ENCODE measurements around the gene ST6GALNAC3.

Gene ST6GALNAC3

GRCh38 chr1:76227621-76228020 is 153.1 kb downstream of the ST6GALNAC3 start:
- no peaks in the 10 kb centered on the region for H3K36me3 ChIP-seq (ENCODE audit: low read depth)
- DNase-seq (ENCODE audit: low spot score) (no peak), ATAC-seq (ENCODE audit: low read depth) (no peak)
- H3K27me3 ChIP-seq (ENCODE audit: insufficient read depth, poor library complexity, severe bottlenecking), result no peaks in the 10 kb centered on the region
- no peak overlapping the region for H3K27ac ChIP-seq (ENCODE audit: poor library complexity, severe bottlenecking)
- no peaks in the 10 kb centered on the region for H3K4me1 ChIP-seq (ENCODE audit: insufficient read depth, poor library complexity, severe bottlenecking)
- TF ChIP-seq, protein P1, sequence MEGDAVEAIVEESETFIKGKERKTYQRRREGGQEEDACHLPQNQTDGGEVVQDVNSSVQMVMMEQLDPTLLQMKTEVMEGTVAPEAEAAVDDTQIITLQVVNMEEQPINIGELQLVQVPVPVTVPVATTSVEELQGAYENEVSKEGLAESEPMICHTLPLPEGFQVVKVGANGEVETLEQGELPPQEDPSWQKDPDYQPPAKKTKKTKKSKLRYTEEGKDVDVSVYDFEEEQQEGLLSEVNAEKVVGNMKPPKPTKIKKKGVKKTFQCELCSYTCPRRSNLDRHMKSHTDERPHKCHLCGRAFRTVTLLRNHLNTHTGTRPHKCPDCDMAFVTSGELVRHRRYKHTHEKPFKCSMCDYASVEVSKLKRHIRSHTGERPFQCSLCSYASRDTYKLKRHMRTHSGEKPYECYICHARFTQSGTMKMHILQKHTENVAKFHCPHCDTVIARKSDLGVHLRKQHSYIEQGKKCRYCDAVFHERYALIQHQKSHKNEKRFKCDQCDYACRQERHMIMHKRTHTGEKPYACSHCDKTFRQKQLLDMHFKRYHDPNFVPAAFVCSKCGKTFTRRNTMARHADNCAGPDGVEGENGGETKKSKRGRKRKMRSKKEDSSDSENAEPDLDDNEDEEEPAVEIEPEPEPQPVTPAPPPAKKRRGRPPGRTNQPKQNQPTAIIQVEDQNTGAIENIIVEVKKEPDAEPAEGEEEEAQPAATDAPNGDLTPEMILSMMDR (IDR thresholded peaks at IDR 0.05; ENCODE audit: poor library complexity, severe bottlenecking), result no peak
- no peak overlapping the region for H3K4me3 ChIP-seq (ENCODE audit: severe bottlenecking)
- no peaks in the 10 kb centered on the region for H3K9me3 ChIP-seq (ENCODE audit: severe bottlenecking)

DNA sequence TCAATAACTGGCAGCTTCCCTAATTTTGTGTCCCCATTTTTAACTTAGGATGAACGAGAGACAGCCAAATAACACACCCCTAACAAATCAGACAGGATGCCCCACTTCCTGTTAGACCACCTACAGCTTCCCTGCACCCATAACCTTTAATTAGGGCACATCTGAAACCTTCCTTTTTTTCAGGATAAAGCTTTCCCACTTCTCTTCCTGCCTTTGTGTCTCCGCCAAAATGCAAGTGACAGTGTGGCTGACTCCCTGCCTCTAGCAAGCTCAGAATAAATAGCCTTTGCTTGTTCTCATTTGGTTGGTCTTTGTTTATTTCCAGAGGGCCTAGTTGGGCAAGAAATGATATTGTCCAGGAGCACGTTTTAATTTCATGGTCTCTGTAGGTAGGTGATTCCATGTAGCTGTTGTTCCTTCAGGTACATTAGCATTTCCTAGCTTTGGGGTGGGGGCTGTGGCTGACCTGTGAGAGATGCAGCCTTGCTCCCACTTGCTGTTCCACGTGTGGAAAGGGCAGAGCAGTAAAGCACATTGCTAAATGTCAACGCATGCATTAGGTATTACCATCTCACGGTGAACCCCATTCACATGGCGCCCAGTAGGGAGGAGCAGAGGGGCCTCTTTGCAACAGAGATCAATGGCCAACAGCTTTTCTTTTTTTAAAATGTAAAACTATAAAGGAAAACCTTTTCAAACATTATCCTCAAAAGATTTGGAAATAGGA is 154.9 kb downstream of the ST6GALNAC3 start:
- H3K27me3 ChIP-seq (ENCODE audit: insufficient read depth, poor library complexity, severe bottlenecking), result no peaks in the 10 kb centered on the region
- TF ChIP-seq, protein P1 (IDR thresholded peaks at IDR 0.05; ENCODE audit: poor library complexity, severe bottlenecking), result no peak
- no peak overlapping the region for H3K4me3 ChIP-seq (ENCODE audit: severe bottlenecking)
- ATAC-seq (ENCODE audit: low read depth) (no peak), DNase-seq (ENCODE audit: low spot score) (no peak)
- no peaks in the 10 kb centered on the region for H3K4me1 ChIP-seq (ENCODE audit: insufficient read depth, poor library complexity, severe bottlenecking)
- H3K9me3 ChIP-seq (ENCODE audit: severe bottlenecking), result no peaks in the 10 kb centered on the region
- no peak overlapping the region for H3K27ac ChIP-seq (ENCODE audit: poor library complexity, severe bottlenecking)
- H3K36me3 ChIP-seq (ENCODE audit: low read depth), result no peaks in the 10 kb centered on the region

DNA sequence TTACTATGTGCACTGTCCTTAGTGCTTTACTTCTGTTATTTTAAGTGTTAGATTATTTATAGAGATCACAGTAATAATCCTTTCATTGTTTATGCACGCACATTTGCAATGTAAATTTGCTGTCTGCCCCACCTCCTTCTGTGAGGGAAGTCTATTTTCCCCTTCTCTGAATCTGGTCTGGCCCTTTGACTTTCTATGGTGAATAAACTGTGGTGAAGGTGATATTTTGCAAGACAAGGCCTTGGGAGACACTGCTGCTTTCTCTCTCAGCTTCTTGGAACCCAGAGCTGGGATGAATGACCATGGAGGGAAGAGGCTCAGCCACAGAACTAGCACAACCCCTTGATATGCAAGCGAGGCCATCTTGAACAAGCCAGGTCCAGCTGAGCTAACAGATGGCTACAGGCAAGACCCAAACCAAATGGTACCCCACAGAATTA is 156.3 kb downstream of the ST6GALNAC3 start:
- H3K27me3 ChIP-seq (ENCODE audit: insufficient read depth, poor library complexity, severe bottlenecking), result no peaks in the 10 kb centered on the region
- no peaks in the 10 kb centered on the region for H3K36me3 ChIP-seq (ENCODE audit: low read depth)
- H3K4me1 ChIP-seq (ENCODE audit: insufficient read depth, poor library complexity, severe bottlenecking), result no peaks in the 10 kb centered on the region
- H3K27ac ChIP-seq (ENCODE audit: poor library complexity, severe bottlenecking), result no peak overlapping the region
- TF ChIP-seq, protein P1 (IDR thresholded peaks at IDR 0.05; ENCODE audit: poor library complexity, severe bottlenecking), result no peak
- H3K4me3 ChIP-seq (ENCODE audit: severe bottlenecking), result no peak overlapping the region
- no peaks in the 10 kb centered on the region for H3K9me3 ChIP-seq (ENCODE audit: severe bottlenecking)
- DNase-seq (ENCODE audit: low spot score) (no peak), ATAC-seq (ENCODE audit: low read depth) (no peak)

DNA sequence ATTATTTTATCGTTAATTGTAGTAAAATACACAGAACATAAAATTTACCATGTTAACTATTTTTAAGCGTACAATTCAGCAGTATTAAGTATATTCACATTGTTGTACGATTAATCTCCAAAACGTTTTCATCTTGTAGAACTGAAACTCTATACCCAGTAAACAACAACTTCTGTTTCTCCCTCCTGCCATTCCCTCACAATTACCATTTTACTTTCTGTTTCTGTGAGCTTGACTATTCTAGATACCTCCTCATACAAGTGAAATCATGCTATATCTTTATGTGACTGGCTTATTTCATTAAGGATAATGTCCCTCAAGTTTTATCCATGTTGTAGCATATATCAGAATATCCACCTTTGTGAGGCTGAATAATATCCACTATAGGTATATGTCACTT is 156.8 kb downstream of the ST6GALNAC3 start:
- no peak for ATAC-seq (ENCODE audit: low read depth)
- no peaks in the 10 kb centered on the region for H3K9me3 ChIP-seq (ENCODE audit: severe bottlenecking)
- H3K36me3 ChIP-seq (ENCODE audit: low read depth), result no peaks in the 10 kb centered on the region
- no peak for DNase-seq (ENCODE audit: low spot score)
- no peaks in the 10 kb centered on the region for H3K4me1 ChIP-seq (ENCODE audit: insufficient read depth, poor library complexity, severe bottlenecking)
- no peak overlapping the region for H3K4me3 ChIP-seq (ENCODE audit: severe bottlenecking)
- TF ChIP-seq, protein P1 (IDR thresholded peaks at IDR 0.05; ENCODE audit: poor library complexity, severe bottlenecking), result no peak
- H3K27me3 ChIP-seq (ENCODE audit: insufficient read depth, poor library complexity, severe bottlenecking), result no peaks in the 10 kb centered on the region
- H3K27ac ChIP-seq (ENCODE audit: poor library complexity, severe bottlenecking), result no peak overlapping the region

GRCh38 chr1:76232666-76233065 is 158.1 kb downstream of the ST6GALNAC3 start:
- H3K27me3 ChIP-seq (ENCODE audit: insufficient read depth, poor library complexity, severe bottlenecking), result no peaks in the 10 kb centered on the region
- H3K4me3 ChIP-seq (ENCODE audit: severe bottlenecking), result no peak overlapping the region
- ATAC-seq (ENCODE audit: low read depth) (no peak), DNase-seq (ENCODE audit: low spot score) (no peak)
- no peak overlapping the region for H3K27ac ChIP-seq (ENCODE audit: poor library complexity, severe bottlenecking)
- H3K36me3 ChIP-seq (ENCODE audit: low read depth), result no peaks in the 10 kb centered on the region
- H3K4me1 ChIP-seq (ENCODE audit: insufficient read depth, poor library complexity, severe bottlenecking), result no peaks in the 10 kb centered on the region
- TF ChIP-seq, protein P1 (IDR thresholded peaks at IDR 0.05; ENCODE audit: poor library complexity, severe bottlenecking), result no peak
- H3K9me3 ChIP-seq (ENCODE audit: severe bottlenecking), result no peaks in the 10 kb centered on the region
